Chondrocyte (in vitro differentiated cells): ENCODE measurements around the gene TMEM203. TPM values are rescaled to one million over a fixed set of nuclear protein-coding genes. Genes with fewer than 3 reads are reported as not detected.

Experiments
- DNase-seq: peaks from one replicate; pipeline ENCODE4 v3.0.0; 2021; ENCODE audit warnings: mixed read lengths, low spot score
- H3K27ac Mint-ChIP-seq: one replicate; pipeline ENCODE4 v1.8.0; 2021; ENCODE audit warnings: mild to moderate bottlenecking, moderate library complexity, mixed read lengths; ENCODE audit not compliant: unreplicated experiment
- H3K27me3 Mint-ChIP-seq: 2 replicates; pipeline ENCODE4 v1.8.0; 2021; ENCODE audit warnings: low read depth, mixed read lengths
- H3K36me3 Mint-ChIP-seq: 2 replicates; pipeline ENCODE4 v1.8.0; 2021; ENCODE audit warnings: low read depth, mixed read lengths
- H3K4me1 Mint-ChIP-seq: 2 replicates; pipeline ENCODE4 v1.8.0; 2021; ENCODE audit warnings: low read depth, mild to moderate bottlenecking, mixed read lengths
- H3K4me3 Mint-ChIP-seq: one replicate; pipeline ENCODE4 v1.8.0; 2021; ENCODE audit warnings: mild to moderate bottlenecking, moderate library complexity, mixed read lengths; ENCODE audit not compliant: unreplicated experiment
- H3K9me3 Mint-ChIP-seq: 2 replicates; pipeline ENCODE4 v1.8.0; 2021; ENCODE audit warnings: low read depth, mixed read lengths
- total RNA-seq: library from RNA; stranded (reverse); gene quantifications from 3 replicates; pipeline ENCODE4 v1.2.1, GENCODE V29; 2021
- TF ChIP-seq, protein P1 (sequence below): fragments of 200-600 bp; sonication (generic); IDR thresholded peaks from 2 replicates; pipeline ENCODE4 v1.5.0; 2021; ENCODE audit warnings: antibody characterized with exemption, mild to moderate bottlenecking, moderate library complexity

Gene TMEM203
- total RNA-seq, 1 donor from 2014 or later, result 34.9 TPM

DNA sequence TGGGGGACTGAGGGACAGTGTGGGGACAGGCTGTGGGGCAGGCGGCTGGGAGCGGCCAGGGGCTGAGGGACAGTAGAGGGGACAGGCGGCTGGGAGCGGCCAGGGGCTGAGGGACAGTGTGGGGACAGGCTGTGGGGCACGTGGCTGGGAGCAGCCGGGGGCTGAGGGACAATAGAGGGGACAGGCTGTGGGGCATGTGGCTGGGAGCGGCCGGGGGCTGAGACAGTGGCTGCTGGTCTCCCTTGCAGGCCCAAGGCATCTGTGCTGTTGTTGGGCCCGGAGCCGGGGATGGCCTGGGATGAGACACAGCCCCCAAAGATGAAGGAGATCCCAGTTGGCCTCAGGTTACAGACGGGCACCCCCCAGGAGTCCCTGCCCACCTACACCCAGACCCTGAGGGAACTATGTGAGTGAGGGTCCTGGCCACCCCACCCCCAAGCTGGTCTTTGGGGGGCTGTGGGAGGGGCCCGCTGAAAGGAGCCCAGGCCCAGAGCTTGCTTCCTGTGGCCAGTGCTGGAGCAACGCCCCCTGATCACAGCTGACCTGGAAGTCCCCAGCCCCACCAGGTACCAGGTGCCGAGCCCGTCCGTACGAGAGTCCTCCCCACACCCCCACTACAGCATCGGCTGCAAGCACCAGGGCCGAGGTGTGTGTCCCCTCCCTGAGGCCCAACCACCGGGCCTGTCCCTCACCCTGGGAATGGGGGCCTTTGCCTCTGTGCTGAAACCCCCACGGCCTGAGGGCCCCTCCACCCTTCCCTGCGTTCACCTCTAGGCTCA lies 46.2 kb upstream of the TMEM203 start:
- no peak overlapping the region for H3K27ac Mint-ChIP-seq
- H3K4me1 Mint-ChIP-seq, result peaks cover 15% of the 10 kb centered on the region
- no peaks in the 10 kb centered on the region for H3K36me3 Mint-ChIP-seq
- no peak for DNase-seq
- TF ChIP-seq, protein P1, sequence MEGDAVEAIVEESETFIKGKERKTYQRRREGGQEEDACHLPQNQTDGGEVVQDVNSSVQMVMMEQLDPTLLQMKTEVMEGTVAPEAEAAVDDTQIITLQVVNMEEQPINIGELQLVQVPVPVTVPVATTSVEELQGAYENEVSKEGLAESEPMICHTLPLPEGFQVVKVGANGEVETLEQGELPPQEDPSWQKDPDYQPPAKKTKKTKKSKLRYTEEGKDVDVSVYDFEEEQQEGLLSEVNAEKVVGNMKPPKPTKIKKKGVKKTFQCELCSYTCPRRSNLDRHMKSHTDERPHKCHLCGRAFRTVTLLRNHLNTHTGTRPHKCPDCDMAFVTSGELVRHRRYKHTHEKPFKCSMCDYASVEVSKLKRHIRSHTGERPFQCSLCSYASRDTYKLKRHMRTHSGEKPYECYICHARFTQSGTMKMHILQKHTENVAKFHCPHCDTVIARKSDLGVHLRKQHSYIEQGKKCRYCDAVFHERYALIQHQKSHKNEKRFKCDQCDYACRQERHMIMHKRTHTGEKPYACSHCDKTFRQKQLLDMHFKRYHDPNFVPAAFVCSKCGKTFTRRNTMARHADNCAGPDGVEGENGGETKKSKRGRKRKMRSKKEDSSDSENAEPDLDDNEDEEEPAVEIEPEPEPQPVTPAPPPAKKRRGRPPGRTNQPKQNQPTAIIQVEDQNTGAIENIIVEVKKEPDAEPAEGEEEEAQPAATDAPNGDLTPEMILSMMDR, result no peak
- no peak overlapping the region for H3K4me3 Mint-ChIP-seq
- H3K9me3 Mint-ChIP-seq, result no peaks in the 10 kb centered on the region
- H3K27me3 Mint-ChIP-seq, result no peaks in the 10 kb centered on the region

DNA sequence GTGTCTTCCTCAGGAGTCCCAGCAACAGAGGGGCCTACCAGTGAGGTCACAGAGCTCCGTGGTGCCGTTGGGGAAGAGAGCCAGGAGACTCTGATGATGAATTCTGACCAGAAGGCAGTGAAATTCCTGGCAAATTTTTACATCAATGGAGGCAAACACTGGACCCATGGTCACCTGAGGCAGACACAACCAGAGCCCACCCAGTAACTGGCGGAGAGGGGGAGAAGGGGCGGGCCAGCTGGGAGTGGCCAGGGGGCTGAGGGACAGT lies 45.7 kb upstream of the TMEM203 start, which contains the start of gene STPG3:
Gene STPG3, plus strand, starts transcription at position 93 of the 268 bp plus-strand sequence. Its CDS starts 1 bp downstream, at position 94.
- H3K36me3 Mint-ChIP-seq, result no peaks in the 10 kb centered on the region
- H3K4me1 Mint-ChIP-seq, result peaks cover 10% of the 10 kb centered on the region
- no peak within 1 kb of the TSS for H3K4me3 Mint-ChIP-seq
- H3K27ac Mint-ChIP-seq, result no peak within 1 kb of the TSS
- TF ChIP-seq, protein P1, result no peak
- no peaks in the 10 kb centered on the region for H3K9me3 Mint-ChIP-seq
- H3K27me3 Mint-ChIP-seq, result no peaks in the 10 kb centered on the region
- no peak for DNase-seq

DNA sequence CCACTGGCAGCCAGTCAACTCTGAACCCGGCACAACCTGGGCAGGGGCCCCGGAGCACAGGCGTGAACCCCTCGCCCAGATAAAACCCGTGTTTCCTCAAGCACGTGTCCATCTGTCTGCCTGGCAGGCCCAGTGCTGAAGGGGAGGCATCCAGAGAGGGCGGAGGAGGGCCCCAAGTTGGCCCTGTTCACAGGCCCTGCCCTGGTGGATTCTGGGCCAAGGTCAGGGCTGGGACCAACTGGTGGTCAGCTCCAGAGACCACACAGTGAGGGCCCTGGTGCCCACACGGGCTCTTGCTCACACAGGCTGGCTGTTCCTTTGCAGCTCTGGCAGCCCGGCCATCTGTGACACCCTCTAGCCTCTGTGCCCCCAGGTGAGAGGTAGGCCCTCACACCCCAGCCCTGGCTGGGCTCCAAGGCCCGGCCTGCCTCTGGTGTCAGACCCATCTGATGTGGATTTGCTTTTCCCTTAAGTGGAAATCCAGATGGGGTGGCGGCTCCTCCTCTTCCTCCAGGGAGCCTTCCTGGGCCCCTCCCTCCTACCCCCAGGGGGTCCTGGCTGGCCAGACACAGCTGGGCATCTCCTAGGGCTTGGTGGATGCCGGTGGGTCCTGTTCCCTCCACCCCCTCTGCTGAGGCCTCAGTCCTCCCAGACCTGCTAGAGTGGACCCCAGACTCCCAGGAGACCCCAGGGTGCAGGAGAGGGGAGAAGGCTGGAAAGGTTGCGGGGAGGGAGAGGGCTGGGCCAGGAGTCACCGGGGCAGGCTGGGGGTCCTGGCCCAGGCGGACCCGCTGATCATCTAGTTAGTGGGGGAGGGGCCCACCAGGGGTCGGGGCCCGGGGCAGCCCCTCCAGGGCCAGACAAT lies 45.1 kb upstream of the TMEM203 start:
- H3K4me1 Mint-ChIP-seq, result peaks cover 5% of the 10 kb centered on the region
- TF ChIP-seq, protein P1, result no peak
- no peak overlapping the region for H3K27ac Mint-ChIP-seq
- DNase-seq, result no peak
- H3K36me3 Mint-ChIP-seq, result no peaks in the 10 kb centered on the region
- H3K4me3 Mint-ChIP-seq, result no peak overlapping the region
- no peaks in the 10 kb centered on the region for H3K9me3 Mint-ChIP-seq
- H3K27me3 Mint-ChIP-seq, result no peaks in the 10 kb centered on the region

DNA sequence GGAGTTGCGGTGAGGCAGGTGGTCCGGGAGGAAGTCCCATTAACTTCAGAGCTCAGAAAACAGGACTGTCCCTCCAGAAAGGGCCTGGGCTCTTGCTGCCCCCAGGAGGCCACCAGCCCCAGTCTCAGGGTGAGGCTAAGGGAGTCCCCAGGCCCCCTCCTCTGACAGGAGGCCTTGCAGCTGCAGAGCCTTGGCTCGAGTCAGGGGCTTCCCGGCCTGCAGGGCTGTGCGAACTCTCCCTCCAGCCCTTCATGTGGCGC lies 42.4 kb upstream of the TMEM203 start:
- H3K9me3 Mint-ChIP-seq, result no peaks in the 10 kb centered on the region
- no peak for DNase-seq
- H3K27ac Mint-ChIP-seq, result no peak overlapping the region
- H3K4me1 Mint-ChIP-seq, result peaks cover 10% of the 10 kb centered on the region
- H3K4me3 Mint-ChIP-seq, result no peak overlapping the region
- H3K27me3 Mint-ChIP-seq, result no peaks in the 10 kb centered on the region
- TF ChIP-seq, protein P1, result no peak
- H3K36me3 Mint-ChIP-seq, result peaks cover 3% of the 10 kb centered on the region

DNA sequence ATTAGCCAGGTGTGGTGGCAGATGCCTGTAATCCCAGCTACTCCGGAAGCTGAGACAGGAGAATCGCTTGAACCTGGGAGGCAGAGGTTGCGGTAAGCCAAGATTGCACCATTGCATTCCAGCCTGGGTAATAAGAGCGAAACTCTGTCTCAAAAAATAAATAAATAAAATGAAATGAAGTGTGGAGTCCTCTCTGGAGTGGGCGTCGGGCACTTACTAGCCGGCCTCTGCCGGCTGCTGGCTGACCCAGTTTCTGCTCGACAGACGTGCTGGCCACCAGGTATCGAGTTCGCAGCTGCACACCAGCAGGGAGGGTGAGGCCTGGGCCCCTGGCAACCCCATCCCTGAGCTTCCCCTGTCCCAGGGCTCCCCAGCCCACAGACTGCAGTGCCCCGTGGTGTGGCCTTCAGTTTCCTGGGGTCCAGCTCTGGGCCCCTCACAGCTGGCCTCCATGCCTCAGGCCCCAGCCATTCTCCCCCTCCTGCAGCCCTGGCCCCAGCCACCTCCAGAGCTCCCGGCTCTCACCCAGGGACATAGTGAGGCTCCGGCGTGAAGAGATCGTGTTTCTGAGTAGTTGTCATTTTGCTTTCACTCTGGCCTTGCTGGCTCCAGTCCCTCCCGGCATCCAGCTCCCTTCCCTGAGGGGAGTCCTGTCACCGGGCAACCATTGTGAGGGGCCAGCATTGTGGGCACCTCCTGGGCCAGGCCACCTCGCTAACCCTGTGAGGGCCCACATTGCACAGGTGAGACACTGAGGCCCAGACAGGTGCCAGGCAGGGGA lies 41.9 kb upstream of the TMEM203 start:
- Mint-ChIP-seq H3K4me1 (peaks cover 15% of the 10 kb centered on the region), H3K9me3 (no peaks in the 10 kb centered on the region), H3K4me3 (no peak overlapping the region), H3K27ac (no peak overlapping the region), H3K27me3 (no peaks in the 10 kb centered on the region), H3K36me3 (peaks cover 8% of the 10 kb centered on the region)
- no peak for DNase-seq
- TF ChIP-seq, protein P1, result no peak
